Hair follicle dermal papilla cell (primary cell): ENCODE data around the gene ATP6V1F. TPM values are rescaled to one million over a fixed set of nuclear protein-coding genes. Genes with fewer than 3 reads are reported as not detected.

Source experiments
- total RNA-seq: library from RNA; depleted of rRNA; stranded (reverse); fragments of >200 nt; gene quantifications from 2 replicates; pipeline ENCODE4 v1.2.3, GENCODE V29; 2012

ATP6V1F gene
- 52.1 and 57.7 TPM in 2 replicates for total RNA-seq

GRCh38 chr7:128862571-128863432 lies at the start of gene ATP6V1F:
TSS of gene ATP6V1F (plus strand) at chr7:128862856. CDS start at chr7:128862905, 49 bp downstream.

DNA sequence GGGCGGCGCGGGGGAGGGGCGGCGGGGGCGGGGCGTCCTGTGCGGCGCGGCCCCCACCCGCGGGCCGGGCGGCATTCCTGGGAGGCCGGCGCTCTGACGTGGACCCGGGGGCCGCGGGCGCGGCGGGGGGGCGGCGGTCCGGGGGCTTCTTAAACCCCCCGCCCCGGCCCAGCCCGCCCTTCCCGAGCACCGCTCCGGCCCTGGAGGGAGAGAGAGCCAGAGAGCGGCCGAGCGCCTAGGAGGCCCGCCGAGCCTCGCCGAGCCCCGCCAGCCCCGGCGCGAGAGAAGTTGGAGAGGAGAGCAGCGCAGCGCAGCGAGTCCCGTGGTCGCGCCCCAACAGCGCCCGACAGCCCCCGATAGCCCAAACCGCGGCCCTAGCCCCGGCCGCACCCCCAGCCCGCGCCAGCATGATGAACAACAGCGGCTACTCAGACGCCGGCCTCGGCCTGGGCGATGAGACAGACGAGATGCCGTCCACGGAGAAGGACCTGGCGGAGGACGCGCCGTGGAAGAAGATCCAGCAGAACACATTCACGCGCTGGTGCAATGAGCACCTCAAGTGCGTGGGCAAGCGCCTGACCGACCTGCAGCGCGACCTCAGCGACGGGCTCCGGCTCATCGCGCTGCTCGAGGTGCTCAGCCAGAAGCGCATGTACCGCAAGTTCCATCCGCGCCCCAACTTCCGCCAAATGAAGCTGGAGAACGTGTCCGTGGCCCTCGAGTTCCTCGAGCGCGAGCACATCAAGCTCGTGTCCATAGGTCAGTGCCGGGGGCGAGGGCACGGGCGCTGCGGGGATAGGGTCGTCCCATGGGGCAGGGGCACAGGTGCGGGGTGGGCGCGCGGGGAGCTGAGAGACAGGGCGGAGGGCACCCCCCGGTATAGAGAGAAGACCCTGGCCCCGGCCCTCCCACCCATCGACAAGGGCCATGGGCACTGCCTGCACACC lies 32.2 kb upstream of the ATP6V1F start, which contains the start of gene FLNC:
FLNC (plus strand) TSS at position 176 of the 947 bp plus-strand sequence; CDS start at position 408, 232 bp downstream.

DNA sequence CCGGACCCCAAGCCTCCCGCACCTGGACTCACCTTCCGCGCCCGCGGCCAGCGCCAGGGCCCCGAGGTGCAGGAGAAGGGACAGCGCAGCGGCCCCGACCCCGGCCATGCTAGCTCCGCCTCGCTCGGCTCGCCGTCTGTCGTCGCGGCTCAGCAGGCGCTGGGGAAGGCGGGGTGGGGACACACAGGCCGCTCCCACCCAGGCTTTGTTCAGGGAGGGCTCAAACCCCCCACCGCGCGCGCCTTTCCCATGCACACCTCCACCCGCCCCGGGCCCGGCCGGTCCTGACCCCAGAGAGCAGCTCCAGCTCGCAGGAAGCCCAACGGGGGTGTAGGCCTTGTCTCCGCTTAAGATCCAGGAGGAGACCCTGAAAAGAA lies 47.9 kb downstream of the ATP6V1F start, which contains the start of gene KCP:
KCP (minus strand) TSS at position 141 of the 377 bp plus-strand sequence; CDS start at position 108, 33 bp downstream.

Other genes starting within 250 kb of the ATP6V1F start
- gene GARIN1A, start 190.6 kb upstream of the ATP6V1F start, total RNA-seq: 2.1 and 2.4 TPM in 2 replicates
- 859 and 882 TPM in 2 replicates for gene CALU, start 123.5 kb upstream of the ATP6V1F start, total RNA-seq
- gene OPN1SW, start 87.1 kb upstream of the ATP6V1F start, total RNA-seq: not detected in 2 replicates
- 3.8 and 4.2 TPM in 2 replicates for gene CCDC136, start 70.9 kb upstream of the ATP6V1F start, total RNA-seq
- 87.9 and 107 TPM in 2 replicates for gene FLNC, start 32.5 kb upstream of the ATP6V1F start, total RNA-seq
- gene KCP, start 47.9 kb downstream of the ATP6V1F start, total RNA-seq: 0.32 and 0.49 TPM in 2 replicates
- 0.16 TPM in 1 of 2 replicates, not detected in the other for gene IRF5, start 75.1 kb downstream of the ATP6V1F start, total RNA-seq
- gene TNPO3, start 192.3 kb downstream of the ATP6V1F start, total RNA-seq: 66.7 and 86.5 TPM in 2 replicates